ENCODE results near the gene LRTM2. TPM values are rescaled to one million over a fixed set of nuclear protein-coding genes. Genes with fewer than 3 reads are reported as not detected.

Gene LRTM2
- total RNA-seq, 3 donors from 2014 or later = not detected

- Histone ChIP-seq H3K36me3 (ENCODE audit: low read depth) (no peaks in the 10 kb centered on the region), H3K4me3 (no peak overlapping the region), H3K4me1 (ENCODE audit: low read depth) (no peaks in the 10 kb centered on the region), H3K9me3 (no peaks in the 10 kb centered on the region)
- intact Hi-C loops (cut with DNase I, micrococcal nuclease) = no loop called here
- TF ChIP-seq CTCF (IDR thresholded peaks at IDR 0.05) = no peak
- no peak for ATAC-seq
- DNase-seq = no peak
Observed at GRCh38 chr12:1845427-1845826, 25.1 kb downstream of the LRTM2 start.

- TF ChIP-seq CTCF (IDR thresholded peaks at IDR 0.05) = no peak
- H3K4me1 ChIP-seq (ENCODE audit: low read depth) = no peaks in the 10 kb centered on the region
- ATAC-seq (no peak), DNase-seq (no peak)
- intact Hi-C loops (cut with DNase I, micrococcal nuclease) = no loop called here
- no peaks in the 10 kb centered on the region for H3K36me3 ChIP-seq (ENCODE audit: low read depth)
- H3K9me3 ChIP-seq = no peaks in the 10 kb centered on the region
- no peak overlapping the region for H3K4me3 ChIP-seq
Observed at GRCh38 chr12:1845886-1846285, 25.5 kb downstream of the LRTM2 start.

GRCh38 chr12:1846421-1847405, 26.3 kb downstream of the LRTM2 start:
- intact Hi-C loops (cut with DNase I, micrococcal nuclease) = no loop called here
- no peak for TF ChIP-seq CTCF (IDR thresholded peaks at IDR 0.05)
- H3K4me3 ChIP-seq = no peak overlapping the region
- no peaks in the 10 kb centered on the region for H3K9me3 ChIP-seq
- DNase-seq (no peak), ATAC-seq (no peak)
- no peaks in the 10 kb centered on the region for H3K36me3 ChIP-seq (ENCODE audit: low read depth)
- H3K4me1 ChIP-seq (ENCODE audit: low read depth) = no peaks in the 10 kb centered on the region

GRCh38 chr12:1847411-1847810, 27.0 kb downstream of the LRTM2 start:
- Histone ChIP-seq H3K36me3 (ENCODE audit: low read depth) (no peaks in the 10 kb centered on the region), H3K9me3 (no peaks in the 10 kb centered on the region), H3K4me3 (no peak overlapping the region), H3K4me1 (ENCODE audit: low read depth) (no peaks in the 10 kb centered on the region)
- ATAC-seq (no peak), DNase-seq (no peak)
- no peak for TF ChIP-seq CTCF (IDR thresholded peaks at IDR 0.05)
- intact Hi-C loops (cut with DNase I, micrococcal nuclease) = no loop called here

GRCh38 chr12:1848146-1848545, 27.8 kb downstream of the LRTM2 start:
- DNase-seq (no peak), ATAC-seq (no peak)
- no peak for TF ChIP-seq CTCF (IDR thresholded peaks at IDR 0.05)
- Histone ChIP-seq H3K9me3 (no peaks in the 10 kb centered on the region), H3K36me3 (ENCODE audit: low read depth) (no peaks in the 10 kb centered on the region), H3K4me1 (ENCODE audit: low read depth) (no peaks in the 10 kb centered on the region), H3K4me3 (no peak overlapping the region)
- intact Hi-C loops (cut with DNase I, micrococcal nuclease) = no loop called here
